Measurements from ENCODE around the gene SDF4. TPM values are rescaled to one million over a fixed set of nuclear protein-coding genes. Genes with fewer than 3 reads are reported as not detected.

Gene SDF4
- total RNA-seq, 2 donors from 2014 or later = 85.9 to 95.6 TPM

GRCh38 chr1:1242461-1243265 is 10.9 kb upstream of the SDF4 start:
- Mint-ChIP-seq H3K4me3 (no peak overlapping the region), H3K27me3 (ENCODE audit: insufficient read depth) (peaks cover 1% of the 10 kb centered on the region), H3K27ac (no peak overlapping the region), H3K4me1 (no peaks in the 10 kb centered on the region), H3K9me3 (no peaks in the 10 kb centered on the region), H3K36me3 (ENCODE audit: low read depth) (no peaks in the 10 kb centered on the region)
- Histone ChIP-seq H3K36me3 (ENCODE audit: control insufficient read depth, insufficient read depth, low read length) (no peaks in the 10 kb centered on the region), H3K9ac (ENCODE audit: extremely low read depth, low read length, poor library complexity, severe bottlenecking) (no peak overlapping the region), H3K27ac (ENCODE audit: low read depth, low read length) (no peak overlapping the region), H3K27me3 (ENCODE audit: control insufficient read depth, insufficient read depth, low read length, poor library complexity, severe bottlenecking) (peaks cover 12% of the 10 kb centered on the region), H3K9me3 (ENCODE audit: control insufficient read depth, low read length) (no peaks in the 10 kb centered on the region), H3K4me3 (ENCODE audit: low read length) (no peak overlapping the region), H3K4me1 (ENCODE audit: control insufficient read depth, insufficient read depth, low read length) (no peaks in the 10 kb centered on the region)
- no peak for DNase-seq
- 94 to 98% methylated on average over 15 to 39 of the region's 41 CpGs for WGBS, 2 experiments (ENCODE audit: insufficient coverage in 1 of 2, insufficient read length in 1 of 2)
- TF ChIP-seq, protein P1, sequence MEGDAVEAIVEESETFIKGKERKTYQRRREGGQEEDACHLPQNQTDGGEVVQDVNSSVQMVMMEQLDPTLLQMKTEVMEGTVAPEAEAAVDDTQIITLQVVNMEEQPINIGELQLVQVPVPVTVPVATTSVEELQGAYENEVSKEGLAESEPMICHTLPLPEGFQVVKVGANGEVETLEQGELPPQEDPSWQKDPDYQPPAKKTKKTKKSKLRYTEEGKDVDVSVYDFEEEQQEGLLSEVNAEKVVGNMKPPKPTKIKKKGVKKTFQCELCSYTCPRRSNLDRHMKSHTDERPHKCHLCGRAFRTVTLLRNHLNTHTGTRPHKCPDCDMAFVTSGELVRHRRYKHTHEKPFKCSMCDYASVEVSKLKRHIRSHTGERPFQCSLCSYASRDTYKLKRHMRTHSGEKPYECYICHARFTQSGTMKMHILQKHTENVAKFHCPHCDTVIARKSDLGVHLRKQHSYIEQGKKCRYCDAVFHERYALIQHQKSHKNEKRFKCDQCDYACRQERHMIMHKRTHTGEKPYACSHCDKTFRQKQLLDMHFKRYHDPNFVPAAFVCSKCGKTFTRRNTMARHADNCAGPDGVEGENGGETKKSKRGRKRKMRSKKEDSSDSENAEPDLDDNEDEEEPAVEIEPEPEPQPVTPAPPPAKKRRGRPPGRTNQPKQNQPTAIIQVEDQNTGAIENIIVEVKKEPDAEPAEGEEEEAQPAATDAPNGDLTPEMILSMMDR (conservative IDR thresholded peaks at IDR 0.05) = no peak

DNA sequence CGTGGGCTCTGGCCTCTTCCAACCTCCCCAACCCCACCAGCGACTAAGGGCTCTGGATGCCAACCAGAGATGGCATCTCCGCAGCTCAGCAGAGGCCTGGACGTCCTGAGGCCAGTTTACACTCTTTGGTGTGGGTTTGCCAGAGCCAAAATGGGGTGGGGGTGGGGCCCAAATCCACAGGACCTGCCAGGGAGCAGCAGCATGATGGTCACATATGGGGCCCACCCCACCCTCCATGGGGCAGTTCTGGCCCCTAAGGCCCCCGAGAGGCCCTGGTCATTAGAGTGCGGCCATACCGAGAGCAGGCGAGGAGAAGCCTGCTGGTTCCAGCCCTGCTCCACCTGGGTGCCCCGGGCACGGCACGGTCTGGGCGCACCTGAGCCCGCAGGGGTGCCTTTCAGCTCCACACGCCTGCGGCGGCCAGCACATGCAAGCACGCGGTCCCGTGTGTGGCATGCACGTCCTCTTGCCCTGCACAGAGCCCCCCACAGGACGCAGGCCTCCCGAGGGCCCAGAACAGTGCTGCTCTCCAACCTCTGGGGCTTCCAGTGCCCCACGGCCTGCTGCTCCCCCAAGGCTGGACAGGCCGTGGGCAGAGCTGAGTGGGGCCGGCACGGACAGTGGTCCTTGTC is 9.9 kb upstream of the SDF4 start:
- Histone ChIP-seq H3K9me3 (ENCODE audit: control insufficient read depth, low read length) (no peaks in the 10 kb centered on the region), H3K36me3 (ENCODE audit: control insufficient read depth, insufficient read depth, low read length) (no peaks in the 10 kb centered on the region), H3K9ac (ENCODE audit: extremely low read depth, low read length, poor library complexity, severe bottlenecking) (no peak overlapping the region), H3K4me3 (ENCODE audit: low read length) (no peak overlapping the region), H3K27me3 (ENCODE audit: control insufficient read depth, insufficient read depth, low read length, poor library complexity, severe bottlenecking) (peaks cover 5% of the 10 kb centered on the region), H3K27ac (ENCODE audit: low read depth, low read length) (no peak overlapping the region), H3K4me1 (ENCODE audit: control insufficient read depth, insufficient read depth, low read length) (no peaks in the 10 kb centered on the region)
- Mint-ChIP-seq H3K27ac (no peak overlapping the region), H3K27me3 (ENCODE audit: insufficient read depth) (no peaks in the 10 kb centered on the region), H3K9me3 (no peaks in the 10 kb centered on the region), H3K36me3 (ENCODE audit: low read depth) (no peaks in the 10 kb centered on the region), H3K4me3 (no peak overlapping the region), H3K4me1 (no peaks in the 10 kb centered on the region)
- TF ChIP-seq, protein P1 (conservative IDR thresholded peaks at IDR 0.05) = no peak
- WGBS, 2 experiments (ENCODE audit: insufficient coverage in 1 of 2, insufficient read length in 1 of 2) = 93 to 94% methylated on average over 19 to 26 of the region's 26 CpGs
- DNase-seq = no peak

DNA sequence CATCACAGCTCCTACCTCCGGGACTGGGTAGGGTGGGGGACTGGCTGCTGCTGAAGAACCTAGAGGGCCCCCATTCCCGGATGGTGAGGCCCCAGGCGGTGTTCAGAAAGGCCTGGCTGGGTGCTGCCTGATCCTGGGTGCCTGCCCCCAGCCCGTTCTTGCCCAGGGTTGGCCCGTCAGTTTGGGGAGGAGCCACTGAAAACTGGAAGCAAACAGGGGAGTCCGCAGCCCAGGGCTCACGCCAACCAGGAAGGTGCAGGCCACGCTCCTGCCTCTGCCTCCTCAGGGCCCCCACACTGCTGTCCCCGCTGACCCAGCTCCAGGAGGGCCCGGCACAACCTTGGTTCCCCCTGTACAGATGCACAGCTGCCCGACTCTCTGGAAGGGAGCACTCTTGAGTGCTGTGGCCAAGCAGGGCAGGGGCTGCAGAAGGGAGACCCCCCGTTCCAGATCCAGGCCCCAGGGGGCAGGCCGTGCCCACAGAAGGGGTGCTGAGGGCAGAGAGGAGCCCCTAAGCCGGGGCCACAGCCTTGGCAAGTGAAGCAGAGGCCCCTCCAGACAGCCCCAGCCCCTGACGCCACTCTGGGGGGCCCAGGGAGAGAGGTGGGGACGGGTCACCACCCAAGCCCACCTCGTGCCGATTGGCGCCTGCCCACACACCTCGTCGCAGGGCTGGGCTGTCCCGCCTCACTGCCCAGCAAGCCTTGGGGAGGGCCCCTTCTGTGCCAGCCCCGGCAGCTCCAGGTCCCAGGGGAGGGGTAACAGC is 9.2 kb upstream of the SDF4 start:
- Histone ChIP-seq H3K9me3 (ENCODE audit: control insufficient read depth, low read length) (no peaks in the 10 kb centered on the region), H3K9ac (ENCODE audit: extremely low read depth, low read length, poor library complexity, severe bottlenecking) (no peak overlapping the region), H3K27me3 (ENCODE audit: control insufficient read depth, insufficient read depth, low read length, poor library complexity, severe bottlenecking) (no peaks in the 10 kb centered on the region), H3K4me3 (ENCODE audit: low read length) (no peak overlapping the region), H3K27ac (ENCODE audit: low read depth, low read length) (no peak overlapping the region), H3K4me1 (ENCODE audit: control insufficient read depth, insufficient read depth, low read length) (no peaks in the 10 kb centered on the region), H3K36me3 (ENCODE audit: control insufficient read depth, insufficient read depth, low read length) (no peaks in the 10 kb centered on the region)
- H3K9me3 Mint-ChIP-seq = no peaks in the 10 kb centered on the region
- no peak for DNase-seq
- H3K27me3 Mint-ChIP-seq (ENCODE audit: insufficient read depth) = no peaks in the 10 kb centered on the region
- H3K27ac Mint-ChIP-seq = no peak overlapping the region
- TF ChIP-seq, protein P1 (conservative IDR thresholded peaks at IDR 0.05) = no peak
- H3K36me3 Mint-ChIP-seq (ENCODE audit: low read depth) = no peaks in the 10 kb centered on the region
- no peaks in the 10 kb centered on the region for H3K4me1 Mint-ChIP-seq
- no peak overlapping the region for H3K4me3 Mint-ChIP-seq
- 89 to 90% methylated on average over 18 to 23 of the region's 23 CpGs for WGBS, 2 experiments (ENCODE audit: insufficient coverage in 1 of 2, insufficient read length in 1 of 2)

All from endodermal cell (in vitro differentiated cells).